Measurements from ENCODE around the gene SEMA6D.

Gene SEMA6D

GRCh38 chr15:47792231-47792630 is 74.9 kb downstream of the SEMA6D start:
- Histone ChIP-seq H3K4me2 (ENCODE audit: low read length) (no peak overlapping the region), H3K36me3 (ENCODE audit: control insufficient read depth, low read length) (no peaks in the 10 kb centered on the region), H3K27ac (ENCODE audit: low read depth, low read length) (no peak overlapping the region), H3F3A (ENCODE audit: control insufficient read depth, insufficient read depth) (no peaks in the 10 kb centered on the region), H3K9me3 (ENCODE audit: control insufficient read depth, insufficient read depth, low read length) (no peaks in the 10 kb centered on the region), H3K4me1 (ENCODE audit: control insufficient read depth, low read length) (peaks cover 10% of the 10 kb centered on the region), H3K27me3 (ENCODE audit: control insufficient read depth, low read length) (no peaks in the 10 kb centered on the region), H4K20me1 (ENCODE audit: control insufficient read depth, insufficient read depth, low read depth, low read length) (no peaks in the 10 kb centered on the region), H3K4me3 (ENCODE audit: low read length) (no peak overlapping the region), H3K79me2 (ENCODE audit: control insufficient read depth, low read length) (no peaks in the 10 kb centered on the region), H3K9me2 (replicated peaks; ENCODE audit: control insufficient read depth, low read length) (no peaks in the 10 kb centered on the region)
- TF ChIP-seq CTCF (IDR thresholded peaks at IDR 0.05; ENCODE audit: low read depth, low read length, poor library complexity, severe bottlenecking) (no peak), EZH2phosphoT487 (IDR thresholded peaks at IDR 0.05; ENCODE audit: borderline replicate concordance, low read length) (no peak)

GRCh38 chr15:47794252-47794914 is 77.1 kb downstream of the SEMA6D start:
- Histone ChIP-seq H3K4me1 (ENCODE audit: control insufficient read depth, low read length) (peaks cover 10% of the 10 kb centered on the region), H3K9me3 (ENCODE audit: control insufficient read depth, insufficient read depth, low read length) (no peaks in the 10 kb centered on the region), H3K79me2 (ENCODE audit: control insufficient read depth, low read length) (no peaks in the 10 kb centered on the region), H3K27me3 (ENCODE audit: control insufficient read depth, low read length) (no peaks in the 10 kb centered on the region), H4K20me1 (ENCODE audit: control insufficient read depth, insufficient read depth, low read depth, low read length) (no peaks in the 10 kb centered on the region), H3K36me3 (ENCODE audit: control insufficient read depth, low read length) (no peaks in the 10 kb centered on the region), H3K9me2 (replicated peaks; ENCODE audit: control insufficient read depth, low read length) (no peaks in the 10 kb centered on the region), H3K4me3 (ENCODE audit: low read length) (no peak overlapping the region), H3K4me2 (ENCODE audit: low read length) (no peak overlapping the region), H3F3A (ENCODE audit: control insufficient read depth, insufficient read depth) (no peaks in the 10 kb centered on the region), H3K27ac (ENCODE audit: low read depth, low read length) (no peak overlapping the region)
- TF ChIP-seq EZH2phosphoT487 (IDR thresholded peaks at IDR 0.05; ENCODE audit: borderline replicate concordance, low read length), result no peak
- TF ChIP-seq CTCF (IDR thresholded peaks at IDR 0.05; ENCODE audit: low read depth, low read length, poor library complexity, severe bottlenecking), result no peak

GRCh38 chr15:47795864-47796263 is 78.6 kb downstream of the SEMA6D start:
- Histone ChIP-seq H3F3A (ENCODE audit: control insufficient read depth, insufficient read depth) (no peaks in the 10 kb centered on the region), H3K9me2 (replicated peaks; ENCODE audit: control insufficient read depth, low read length) (no peaks in the 10 kb centered on the region), H3K79me2 (ENCODE audit: control insufficient read depth, low read length) (no peaks in the 10 kb centered on the region), H4K20me1 (ENCODE audit: control insufficient read depth, insufficient read depth, low read depth, low read length) (no peaks in the 10 kb centered on the region), H3K27me3 (ENCODE audit: control insufficient read depth, low read length) (no peaks in the 10 kb centered on the region), H3K4me3 (ENCODE audit: low read length) (no peak overlapping the region), H3K9me3 (ENCODE audit: control insufficient read depth, insufficient read depth, low read length) (no peaks in the 10 kb centered on the region), H3K4me1 (ENCODE audit: control insufficient read depth, low read length) (peaks cover 10% of the 10 kb centered on the region), H3K36me3 (ENCODE audit: control insufficient read depth, low read length) (no peaks in the 10 kb centered on the region), H3K4me2 (ENCODE audit: low read length) (no peak overlapping the region), H3K27ac (ENCODE audit: low read depth, low read length) (no peak overlapping the region)
- TF ChIP-seq CTCF (IDR thresholded peaks at IDR 0.05; ENCODE audit: low read depth, low read length, poor library complexity, severe bottlenecking) (no peak), EZH2phosphoT487 (IDR thresholded peaks at IDR 0.05; ENCODE audit: borderline replicate concordance, low read length) (no peak)
